GM12878 (cell line): Measurements from ENCODE around the gene DNHD1. TPM values are rescaled to one million over a fixed set of nuclear protein-coding genes. Genes with fewer than 3 reads are reported as not detected.

ENCODE experiments used
- ATAC-seq: fragments of 200-7000 bp; cut with Tn5 transposase; 3 replicates; pipeline ENCODE4 v1.9.1; 2020; ENCODE audit warnings: mild to moderate bottlenecking, moderate library complexity
- BruUV-seq: library from RNA; stranded (reverse); fragments of 400-500 nt; replicated peaks from 2 replicates; lab custom pipeline; 2021; lab: Mats Ljungman, UMichigan
- CTCF ChIA-PET: fragments of 300-600 bp; sonication (Branson Sonifier 250); formaldehyde crosslinking; extraction: SDS; loops from one replicate; lab custom pipeline; 2021; ENCODE audit warnings: inconsistent platforms; lab: Yijun Ruan, JAX
- POLR2A ChIA-PET: fragments of 350-600 bp; formaldehyde crosslinking; extraction: SDS; loops from one replicate; lab custom pipeline; 2021; ENCODE audit warnings: inconsistent platforms; lab: Charles Lee
- RAD21 ChIA-PET: fragments of 300-600 bp; sonication (Branson Sonifier 250); formaldehyde crosslinking; loops from one replicate; lab custom pipeline; 2023; ENCODE audit warnings: antibody characterized with exemption; ENCODE audit not compliant: unreplicated experiment; lab: Charles Lee
- SMC1A ChIA-PET: fragments of 300-600 bp; sonication (Branson Sonifier 250); formaldehyde crosslinking; loops from one replicate; lab custom pipeline; 2023; ENCODE audit not compliant: unreplicated experiment, uncharacterized antibody; lab: Charles Lee
- DNase-seq: peaks from one replicate; pipeline ENCODE4 v3.0.0-alpha.2; 2011; ENCODE audit warnings: low read depth, low spot score
- FAIRE-seq: peaks from 3 replicates; lab custom pipeline; 2011; peaks lifted over from hg19 to GRCh38; lab: Jason Lieb, UNC
- H2AFZ ChIP-seq: 2 replicates; pipeline ENCODE4 v1.6.0; 2011; ENCODE audit warnings: low read depth, low read length, control low read depth; ENCODE audit not compliant: control insufficient read depth
- H3K27ac ChIP-seq: 2 replicates; pipeline ENCODE4 v1.5.1; 2011; ENCODE audit warnings: control low read depth; ENCODE audit not compliant: control insufficient read depth, insufficient read depth
- H3K27me3 ChIP-seq, 2 experiments: replicated peaks in 1 of 2; 2 replicates each; pipeline versions ENCODE4 v1.6.0 to v1.6.1; 2011; ENCODE audit warnings: low read length in 1 of 2; ENCODE audit not compliant: control insufficient read depth in 2 of 2, insufficient read depth in 2 of 2
- H3K36me3 ChIP-seq, 2 experiments: 2 replicates each; pipeline ENCODE4 v1.5.1; 2011; ENCODE audit warnings: low read length in 1 of 2; ENCODE audit not compliant: control insufficient read depth in 2 of 2, insufficient read depth in 2 of 2
- H3K4me1 ChIP-seq: 2 replicates; pipeline ENCODE4 v1.6.1; 2011; ENCODE audit warnings: mild to moderate bottlenecking, low read length, moderate library complexity, mixed read lengths; ENCODE audit not compliant: control insufficient read depth, insufficient read depth
- H3K4me2 ChIP-seq: 2 replicates; pipeline ENCODE4 v1.6.0; 2011; ENCODE audit warnings: control low read depth; ENCODE audit not compliant: control insufficient read depth, insufficient read depth
- H3K4me3 ChIP-seq: fragments of 200-600 bp; sonication (generic); 2 replicates; pipeline ENCODE4 v1.5.1; 2016
- H3K79me2 ChIP-seq: 2 replicates; pipeline ENCODE4 v1.6.0; 2011; ENCODE audit warnings: low read length; ENCODE audit not compliant: control insufficient read depth, insufficient read depth
- H3K9ac ChIP-seq: 2 replicates; pipeline ENCODE4 v1.8.0; 2011; ENCODE audit warnings: low read length, control low read depth, mixed read lengths; ENCODE audit not compliant: control insufficient read depth, insufficient read depth
- H3K9me3 ChIP-seq: replicated peaks from 3 replicates; pipeline ENCODE4 v1.5.1; 2011; ENCODE audit warnings: mild to moderate bottlenecking, low read length; ENCODE audit not compliant: control insufficient read depth, insufficient read depth
- H4K20me1 ChIP-seq: 2 replicates; pipeline ENCODE4 v1.6.0; 2011; ENCODE audit not compliant: control insufficient read depth, insufficient read depth
- ASH2L ChIP-seq: fragments of 300-600, 200-600 bp; sonication (generic); IDR thresholded peaks from 2 replicates; pipeline ENCODE4 v1.6.1; 2017; ENCODE audit warnings: low read depth, mild to moderate bottlenecking, borderline replicate concordance
- CBX5 ChIP-seq: sonication (generic); IDR thresholded peaks from 2 replicates; pipeline ENCODE4 v1.6.1; 2016; ENCODE audit warnings: low read depth, moderate library complexity, mild to moderate bottlenecking, inconsistent platforms
- CHD1 ChIP-seq: IDR thresholded peaks from 2 replicates; pipeline ENCODE4 v1.6.1; 2012; ENCODE audit warnings: low read depth, low read length, improper control_type of control experiment
- ETV6 ChIP-seq, 2 experiments: fragments of 450-650 bp in 1 of 2; IDR thresholded peaks in 1 of 2; conservative IDR thresholded peaks in 1 of 2; 2 replicates each; pipeline ENCODE4 v1.6.1; 2014; ENCODE audit warnings: antibody characterized with exemption in 1 of 2, borderline replicate concordance in 1 of 2, low read depth in 1 of 2, mild to moderate bottlenecking in 1 of 2, moderate library complexity in 1 of 2
- GATAD2B ChIP-seq: fragments of 450-650 bp; conservative IDR thresholded peaks from 2 replicates; pipeline ENCODE4 v1.6.1; 2017; ENCODE audit warnings: low read depth, mild to moderate bottlenecking, moderate library complexity
- IRF4 ChIP-seq: IDR thresholded peaks from 2 replicates; pipeline ENCODE4 v1.6.1; 2011; ENCODE audit warnings: low read depth, low read length
- JUNB ChIP-seq: IDR thresholded peaks from 2 replicates; pipeline ENCODE4 v1.6.1; 2016; ENCODE audit warnings: antibody characterized with exemption, mild to moderate bottlenecking
- JUND ChIP-seq: IDR thresholded peaks from 2 replicates; pipeline ENCODE4 v1.6.1; 2012; ENCODE audit warnings: low read depth, mild to moderate bottlenecking, low read length, improper control_type of control experiment, moderate library complexity
- KAT2A ChIP-seq: conservative IDR thresholded peaks from 2 replicates; pipeline ENCODE4 v1.6.1; 2011; ENCODE audit warnings: low read depth, low read length; ENCODE audit not compliant: control insufficient read depth
- MXI1 ChIP-seq: fragments of 150-350 bp; IDR thresholded peaks from 2 replicates; pipeline ENCODE4 v1.6.1; 2011; ENCODE audit warnings: low read depth, mild to moderate bottlenecking, inconsistent platforms, low read length, improper control_type of control experiment
- MYC ChIP-seq: IDR thresholded peaks from 2 replicates; pipeline ENCODE4 v1.6.1; 2011; ENCODE audit warnings: mild to moderate bottlenecking, low read length, moderate library complexity, inconsistent platforms; ENCODE audit not compliant: insufficient read depth, insufficient replicate concordance, insufficient read length, severe bottlenecking
- NFYB ChIP-seq: IDR thresholded peaks from 2 replicates; pipeline ENCODE4 v1.6.1; 2011; ENCODE audit warnings: low read depth, mild to moderate bottlenecking, low read length, improper control_type of control experiment, moderate library complexity; ENCODE audit not compliant: insufficient read depth
- POU2F2 ChIP-seq: IDR thresholded peaks from 3 replicates; pipeline ENCODE4 v1.6.1; 2011; ENCODE audit warnings: low read depth, mild to moderate bottlenecking, low read length, borderline replicate concordance
- SIX5 ChIP-seq: IDR thresholded peaks from 2 replicates; pipeline ENCODE4 v1.6.1; 2011; ENCODE audit warnings: mild to moderate bottlenecking, low read depth, low read length, moderate library complexity; ENCODE audit not compliant: severe bottlenecking
- SMAD5 ChIP-seq: IDR thresholded peaks from 2 replicates; pipeline ENCODE4 v1.6.1; 2016; ENCODE audit warnings: antibody characterized with exemption, low read depth
- SMARCA5 ChIP-seq: fragments of 450-650 bp; IDR thresholded peaks from 2 replicates; pipeline ENCODE4 v1.6.1; 2017; ENCODE audit warnings: mild to moderate bottlenecking
- SREBF2 ChIP-seq: IDR thresholded peaks from 2 replicates; pipeline ENCODE4 v1.6.1; 2012; ENCODE audit warnings: mild to moderate bottlenecking, low read length
- STAT3 ChIP-seq: IDR thresholded peaks from 2 replicates; pipeline ENCODE4 v1.6.1; 2011; ENCODE audit warnings: low read depth, low read length, improper control_type of control experiment
- SUPT20H ChIP-seq: IDR thresholded peaks from 2 replicates; pipeline ENCODE4 v1.6.1; 2011; ENCODE audit warnings: low read depth, mild to moderate bottlenecking, low read length, moderate library complexity, borderline replicate concordance; ENCODE audit not compliant: control insufficient read depth
- TCF3 ChIP-seq: IDR thresholded peaks from 2 replicates; pipeline ENCODE4 v1.6.1; 2012; ENCODE audit warnings: low read depth, mild to moderate bottlenecking, low read length, borderline replicate concordance; ENCODE audit not compliant: insufficient read depth
- TCF7 ChIP-seq: IDR thresholded peaks from 2 replicates; pipeline ENCODE4 v1.6.1; 2014; ENCODE audit warnings: antibody characterized with exemption, borderline replicate concordance
- ZNF274 ChIP-seq: IDR thresholded peaks from one replicate; pipeline ENCODE4 v1.8.0; 2011; ENCODE audit not compliant: insufficient read length, insufficient read depth
- ZZZ3 ChIP-seq: IDR thresholded peaks from 2 replicates; pipeline ENCODE4 v1.6.1; 2011; ENCODE audit warnings: low read depth; ENCODE audit not compliant: control insufficient read depth, insufficient read length
- WGBS: methylation state at CpG from one replicate; pipeline ENCODE4 v1.1.6; 2016; ENCODE audit warnings: low lambda C conversion rate; ENCODE audit not compliant: insufficient replicate concordance, insufficient coverage; ENCODE audit errors: missing lambda C conversion rate; 5-methylcytosine and 5-hydroxymethylcytosine counted together
- in situ Hi-C: fragments of 300-500 bp; cut with MboI; formaldehyde crosslinking; loops from 9 replicates; pipeline ENCODE4 v1.14.3; 2018; ENCODE audit warnings: mixed read lengths
- intact Hi-C: fragments of 100-400 bp; cut with micrococcal nuclease; formaldehyde crosslinking; loops from one replicate; pipeline ENCODE4 v1.14.2; 2022; ENCODE audit not compliant: unreplicated experiment
- polyA plus RNA-seq, 11 experiments: library from polyadenylated mRNA; depleted of rRNA in 4 of 11; unstranded in 6 of 11; stranded (reverse) in 5 of 11; fragments of >200 nt; fragmentation: Nextera tagmentation in 4 of 11; fragmentation: Illumina TruSeq in 1 of 11; extraction: Ambion mirVana in 4 of 11; extraction: Trizol in 1 of 11; gene quantifications; 1 replicate in 1 of 11; 2 replicates in 10 of 11; pipeline versions ENCODE4 v1.2.1 to v1.2.3, GENCODE V29; 2011 to 2016; ENCODE audit warnings: inconsistent platforms in 2 of 11, missing spikeins in 2 of 11, low read depth in 1 of 11
- total RNA-seq, 4 experiments: library from RNA; depleted of rRNA in 3 of 4; stranded (reverse); fragments of >200 nt in 3 of 4; fragmentation: Illumina TruSeq in 1 of 4; extraction: Trizol in 1 of 4; gene quantifications; 2 replicates each; pipeline versions ENCODE4 v1.2.1 to v1.2.3, GENCODE V29; 2013 to 2021
- TF ChIP-seq, protein P1 (sequence below): IDR thresholded peaks from 2 replicates; pipeline ENCODE4 v1.6.1; 2012; ENCODE audit warnings: low read depth, low read length, improper control_type of control experiment

Gene DNHD1
- total and polyA plus RNA-seq, 10 of the 15 experiments (the other 5 are each of a cell fraction or from before 2014, with no cell fraction given): 0.99 to 16.9 (median 8.6) TPM

DNA sequence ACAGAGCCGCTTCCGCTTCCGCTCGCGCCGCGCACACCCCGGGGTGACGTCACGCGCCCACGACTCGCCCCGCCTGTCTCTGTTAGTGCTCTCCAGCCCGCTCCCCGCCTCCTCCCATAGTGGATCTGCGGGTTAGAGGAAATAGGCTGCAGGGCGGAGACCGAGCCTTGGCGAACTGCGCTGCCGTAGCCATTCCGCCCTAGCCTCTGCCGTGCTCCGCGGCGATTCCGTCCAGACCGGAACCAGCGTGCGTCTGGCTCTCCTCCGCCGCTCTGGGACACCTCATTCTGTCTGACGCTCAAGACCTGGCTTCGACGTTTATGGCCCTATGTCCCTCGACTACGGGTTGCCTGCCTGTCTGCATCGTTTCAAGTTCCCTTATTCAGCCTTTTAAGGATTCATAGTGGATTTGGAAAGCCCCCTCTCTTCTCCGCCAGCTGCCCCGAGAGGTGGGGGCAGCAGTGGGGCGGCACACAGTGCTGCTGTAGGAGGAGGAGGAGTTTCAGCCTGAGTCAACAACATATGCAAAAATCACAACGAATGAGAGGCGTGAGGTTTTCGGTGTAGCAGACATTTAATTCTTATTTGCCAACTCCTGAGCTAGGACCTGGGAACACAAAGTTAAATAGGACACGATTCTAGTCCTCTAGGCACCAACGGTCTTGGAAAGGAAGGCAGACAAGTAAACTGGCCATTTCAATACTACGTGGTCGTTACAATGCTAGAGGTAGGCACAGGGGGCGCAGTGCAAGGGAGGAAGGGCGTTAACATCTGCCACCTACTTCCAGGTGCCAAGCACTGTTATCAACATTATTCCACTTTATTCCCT is 115.3 kb downstream of the DNHD1 start, which contains the start of gene TAF10:
Gene TAF10, minus strand, starts transcription at position 4 of the 829 bp plus-strand sequence. CDS start 27 bp downstream, outside the sequence.
- no peaks in the 10 kb centered on the region for H3K27me3 ChIP-seq
- H3K4me1 ChIP-seq: peaks cover 25% of the 10 kb centered on the region
- H3K9ac ChIP-seq: peak within 1 kb of the TSS; percentile 95
- CTCF ChIA-PET: interaction anchor here (0.5 to 2.7 kb wide), 13 partner anchors 8 to 233 kb away, joined by 3 to 18 read pairs (median 4); partner anchors contain the start of gene MRPL17
- peaks cover 25% of the 10 kb centered on the region for H3K79me2 ChIP-seq
- intact Hi-C loops: loop anchor here (2.0 to 10.0 kb wide), 4 partner anchors 54 to 912 kb away; partner anchors contain the start of gene MRPL17
- DNase-seq (peak; percentile 77), ATAC-seq (peak; percentile 92), FAIRE-seq (peak; percentile 100)
- POLR2A ChIA-PET: interaction anchor here (0.6 to 7.2 kb wide), 18 partner anchors 8 to 1999 kb away, joined by 3 to 85 read pairs (median 4); partner anchors contain the start of genes ARFIP2, ILK, MRPL17 and TIMM10B
- H3K9me3 ChIP-seq: no peaks in the 10 kb centered on the region
- H2AFZ ChIP-seq: peak within 1 kb of the TSS; percentile 85
- in situ Hi-C loops: loop anchor here (10.0 kb wide), 1 partner anchor 912 kb away; no protein-coding TSS in a partner anchor
- BruUV-seq: TSS peak; percentile 82
- peak within 1 kb of the TSS; percentile 87 for H3K4me3 ChIP-seq
- H3K4me2 ChIP-seq: peak within 1 kb of the TSS; percentile 86
- SMC1A ChIA-PET: interaction anchor here (0.7 to 3.1 kb wide), 7 partner anchors 8 to 180 kb away, joined by 3 to 24 read pairs (median 3); partner anchors contain the start of genes ILK and MRPL17
- H3K27ac ChIP-seq: peak within 1 kb of the TSS; percentile 99
- RAD21 ChIA-PET: interaction anchor here (0.7 to 1.9 kb wide), 13 partner anchors 8 to 234 kb away, joined by 3 to 21 read pairs (median 3); partner anchors contain the start of genes ARFIP2, MRPL17 and TIMM10B
- no peaks in the 10 kb centered on the region for H4K20me1 ChIP-seq
- peaks cover 23 to 34% of the 10 kb centered on the region in 2 experiments for H3K36me3 ChIP-seq
- 2% methylated on average over 51 of the region's 51 CpGs for WGBS
- TF ChIP-seq JUNB (0 out of 2 replicates have a peak, but pooled peaks have one; percentile 10), POU2F2 (peak; percentile 56; the same call in 2 of the 3 replicates), JUND (0 out of 2 replicates have a peak, but pooled peaks have one; percentile 63), IRF4 (no peak), ASH2L (no peak), SIX5 (no peak), SMAD5 (peak; percentile 93; the same call in 1 of the 2 replicates), KAT2A (no peak), CHD1 (no peak; the same call in 1 of the 2 replicates), ETV6 (conservative IDR thresholded peaks at IDR 0.05 in 1 of 2, IDR thresholded peaks at IDR 0.05 in 1 of 2; ENCODE audit: borderline replicate concordance in 1 of 2, low read depth in 1 of 2) (peak in 1 of 2 experiments; percentile 33; a peak in 1 of 4 replicates), TCF3 (no peak), ZNF274 (no peak), STAT3 (no peak), SREBF2 (no peak), ZZZ3 (no peak), SUPT20H (no peak), GATAD2B (peak; percentile 70; the same call in 1 of the 2 replicates), SMARCA5 (peak; percentile 76; the same call in 1 of the 2 replicates), TCF7 (no peak), MXI1 (peak; percentile 54), MYC (peak; percentile 58), CBX5 (peak; percentile 39; the same call in 1 of the 2 replicates), NFYB (no peak)
- TF ChIP-seq, protein P1, sequence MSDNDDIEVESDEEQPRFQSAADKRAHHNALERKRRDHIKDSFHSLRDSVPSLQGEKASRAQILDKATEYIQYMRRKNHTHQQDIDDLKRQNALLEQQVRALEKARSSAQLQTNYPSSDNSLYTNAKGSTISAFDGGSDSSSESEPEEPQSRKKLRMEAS: peak; percentile 62
